Brain pericyte (primary cell): ENCODE data around the gene EZR.

Source experiments
- DNase-seq: peaks from one replicate; pipeline ENCODE4 v3.0.0-alpha.2; 2012; ENCODE audit warnings: low read depth, low spot score

The EZR gene

GRCh38 chr6:158817728-158818580 is 1.2 kb downstream of the EZR start:
- DNase-seq: no peak

- DNase-seq: no peak
These were observed 2.1 kb downstream of the EZR start for GRCh38 chr6:158816803-158817727.

- no peak for DNase-seq
These were observed 2.8 kb downstream of the EZR start for GRCh38 chr6:158816329-158816728.

- no peak for DNase-seq
These were observed 3.3 kb downstream of the EZR start for GRCh38 chr6:158815907-158816306.

- no peak for DNase-seq
These were observed 3.8 kb downstream of the EZR start for GRCh38 chr6:158815379-158815724.

- DNase-seq: no peak
These were observed 6.1 kb downstream of the EZR start for GRCh38 chr6:158813032-158813431.

GRCh38 chr6:158812611-158813010 is 6.6 kb downstream of the EZR start:
- DNase-seq: no peak

GRCh38 chr6:158810155-158811095 is 8.7 kb downstream of the EZR start:
- no peak for DNase-seq

- DNase-seq: no peak
These were observed 10.1 kb downstream of the EZR start for GRCh38 chr6:158808941-158809678.

- DNase-seq: no peak
These were observed 10.7 kb downstream of the EZR start for GRCh38 chr6:158808442-158808833.

- DNase-seq: no peak
These were observed 11.4 kb downstream of the EZR start for GRCh38 chr6:158807515-158808441.

GRCh38 chr6:158805698-158806377 is 13.3 kb downstream of the EZR start:
- no peak for DNase-seq

- no peak for DNase-seq
These were observed 15.0 kb downstream of the EZR start for GRCh38 chr6:158804207-158804606.

- DNase-seq: no peak
These were observed 15.4 kb downstream of the EZR start for GRCh38 chr6:158803733-158804143.

- DNase-seq: no peak
These were observed 17.4 kb downstream of the EZR start for GRCh38 chr6:158801655-158802294.

GRCh38 chr6:158799051-158799792 is 19.9 kb downstream of the EZR start:
- no peak for DNase-seq

- no peak for DNase-seq
These were observed 20.9 kb downstream of the EZR start for GRCh38 chr6:158798311-158798710.
